ENCODE results near the gene COL5A2. TPM values are rescaled to one million over a fixed set of nuclear protein-coding genes. Genes with fewer than 3 reads are reported as not detected.

The COL5A2 gene
- total RNA-seq, 2 experiments from 2014 or later = 1.6 to 1.7 TPM

DNA sequence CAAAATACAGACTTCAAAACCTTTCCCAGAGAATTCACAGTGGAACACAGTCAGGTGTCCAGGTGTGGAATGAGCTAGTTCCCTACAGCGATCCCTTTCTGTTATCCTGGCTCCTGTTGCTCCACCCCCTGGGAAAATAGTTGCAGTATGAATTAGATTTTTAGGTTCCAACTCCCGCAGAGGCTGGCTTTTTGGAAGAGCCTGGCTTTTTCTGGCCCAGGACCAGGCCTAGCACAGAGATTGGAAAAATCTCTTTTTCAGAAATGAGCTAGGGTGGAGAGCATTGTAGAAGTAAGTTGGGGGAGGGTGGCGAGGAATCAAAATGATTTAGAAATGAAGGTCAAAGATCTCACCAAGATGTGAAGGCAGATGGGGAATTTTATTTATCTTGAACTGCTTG is 27.1 kb downstream of the COL5A2 start:
- Mint-ChIP-seq H3K36me3 (ENCODE audit: low read depth) (no peaks in the 10 kb centered on the region), H3K4me1 (no peaks in the 10 kb centered on the region), H3K27ac (no peak overlapping the region), H3K27me3 (no peaks in the 10 kb centered on the region), H3K4me3 (no peak overlapping the region), H3K9me3 (no peaks in the 10 kb centered on the region)
- ChIA-PET POLR2A (no interaction called here), CTCF (interaction anchor here (3.3 kb wide), 1 partner anchor 10 kb away, joined by 13 read pairs; no protein-coding TSS in a partner anchor)
- no peak for DNase-seq

DNA sequence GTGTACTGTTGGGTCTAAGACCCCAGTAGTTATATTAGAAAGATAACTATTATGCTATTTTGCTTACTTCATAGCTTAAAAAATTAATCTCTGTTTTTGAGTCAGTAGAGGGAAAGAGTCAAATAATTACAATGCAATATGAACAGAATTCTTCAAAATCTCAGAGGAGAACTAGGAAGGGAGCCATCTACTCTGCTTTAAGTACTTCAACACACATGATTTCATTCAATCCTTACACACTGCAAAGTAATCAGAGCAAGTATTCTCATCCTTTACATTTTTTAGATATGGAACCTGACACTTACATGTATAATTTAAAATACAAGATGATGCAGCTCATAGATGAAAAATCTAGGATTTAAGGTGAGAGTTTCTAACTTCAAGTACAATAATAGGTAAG is 27.7 kb downstream of the COL5A2 start:
- DNase-seq = no peak
- Mint-ChIP-seq H3K4me3 (no peak overlapping the region), H3K27me3 (no peaks in the 10 kb centered on the region), H3K9me3 (no peaks in the 10 kb centered on the region), H3K27ac (no peak overlapping the region), H3K36me3 (ENCODE audit: low read depth) (no peaks in the 10 kb centered on the region), H3K4me1 (no peaks in the 10 kb centered on the region)
- ChIA-PET POLR2A (no interaction called here), CTCF (interaction anchor here (3.3 kb wide), 1 partner anchor 9 kb away, joined by 13 read pairs; no protein-coding TSS in a partner anchor)

GRCh38 chr2:189150033-189150432 is 29.5 kb downstream of the COL5A2 start:
- no peaks in the 10 kb centered on the region for H3K27me3 Mint-ChIP-seq
- H3K36me3 Mint-ChIP-seq (ENCODE audit: low read depth) = no peaks in the 10 kb centered on the region
- H3K27ac Mint-ChIP-seq = no peak overlapping the region
- ChIA-PET POLR2A (no interaction called here), CTCF (interaction anchor here (1.2 kb wide), 1 partner anchor 8 kb away, joined by 3 read pairs; no protein-coding TSS in a partner anchor)
- H3K4me3 Mint-ChIP-seq = no peak overlapping the region
- H3K4me1 Mint-ChIP-seq = no peaks in the 10 kb centered on the region
- H3K9me3 Mint-ChIP-seq = no peaks in the 10 kb centered on the region
- no peak for DNase-seq

GRCh38 chr2:189147989-189148388 is 31.6 kb downstream of the COL5A2 start:
- no peaks in the 10 kb centered on the region for H3K9me3 Mint-ChIP-seq
- no peak for DNase-seq
- H3K4me1 Mint-ChIP-seq = no peaks in the 10 kb centered on the region
- ChIA-PET CTCF (no interaction called here), POLR2A (no interaction called here)
- no peak overlapping the region for H3K27ac Mint-ChIP-seq
- no peaks in the 10 kb centered on the region for H3K36me3 Mint-ChIP-seq (ENCODE audit: low read depth)
- H3K27me3 Mint-ChIP-seq = no peaks in the 10 kb centered on the region
- H3K4me3 Mint-ChIP-seq = no peak overlapping the region

DNA sequence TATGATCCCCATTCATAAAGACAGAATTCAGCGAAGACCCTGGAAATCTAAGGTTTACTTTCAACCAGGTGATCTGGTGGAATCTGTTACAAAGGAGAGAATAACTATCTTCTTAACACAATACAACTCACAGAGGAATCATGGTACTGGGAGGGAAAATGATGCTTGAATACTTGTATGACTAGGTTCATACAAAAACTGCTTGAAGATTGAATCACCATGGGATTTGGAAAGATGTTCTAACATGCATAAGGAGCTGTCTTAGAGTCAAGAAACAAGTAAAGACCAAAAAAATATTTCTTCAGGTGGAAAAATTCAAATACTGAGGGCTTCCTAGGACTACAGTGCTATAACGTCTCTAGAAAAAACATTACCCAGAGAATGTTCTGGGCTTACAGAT is 32.2 kb downstream of the COL5A2 start:
- ChIA-PET POLR2A (no interaction called here), CTCF (no interaction called here)
- Mint-ChIP-seq H3K27me3 (no peaks in the 10 kb centered on the region), H3K4me1 (no peaks in the 10 kb centered on the region), H3K9me3 (no peaks in the 10 kb centered on the region), H3K27ac (no peak overlapping the region), H3K36me3 (ENCODE audit: low read depth) (no peaks in the 10 kb centered on the region), H3K4me3 (no peak overlapping the region)
- no peak for DNase-seq

DNA sequence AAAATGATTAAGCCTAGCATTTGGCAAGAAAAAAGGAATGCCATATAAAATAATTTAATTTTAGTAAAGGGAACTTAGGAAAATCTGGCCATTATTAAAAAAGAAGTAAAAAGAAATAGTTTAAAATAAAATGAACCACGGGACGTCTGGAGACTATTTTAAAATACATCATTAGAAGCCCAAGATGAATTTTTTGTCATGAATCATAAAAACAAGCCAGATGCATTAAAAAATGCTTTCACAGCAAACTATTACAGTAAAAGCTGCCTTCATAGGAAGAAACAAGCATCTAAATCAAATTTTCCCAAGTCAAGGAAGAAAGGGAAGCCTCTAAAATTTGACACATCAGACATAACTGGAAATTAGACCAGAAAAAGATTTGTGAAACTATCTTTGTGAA is 33.0 kb downstream of the COL5A2 start:
- H3K27ac Mint-ChIP-seq = no peak overlapping the region
- H3K4me1 Mint-ChIP-seq = no peaks in the 10 kb centered on the region
- ChIA-PET CTCF (no interaction called here), POLR2A (no interaction called here)
- H3K4me3 Mint-ChIP-seq = no peak overlapping the region
- DNase-seq = no peak
- H3K9me3 Mint-ChIP-seq = no peaks in the 10 kb centered on the region
- no peaks in the 10 kb centered on the region for H3K36me3 Mint-ChIP-seq (ENCODE audit: low read depth)
- no peaks in the 10 kb centered on the region for H3K27me3 Mint-ChIP-seq

DNA sequence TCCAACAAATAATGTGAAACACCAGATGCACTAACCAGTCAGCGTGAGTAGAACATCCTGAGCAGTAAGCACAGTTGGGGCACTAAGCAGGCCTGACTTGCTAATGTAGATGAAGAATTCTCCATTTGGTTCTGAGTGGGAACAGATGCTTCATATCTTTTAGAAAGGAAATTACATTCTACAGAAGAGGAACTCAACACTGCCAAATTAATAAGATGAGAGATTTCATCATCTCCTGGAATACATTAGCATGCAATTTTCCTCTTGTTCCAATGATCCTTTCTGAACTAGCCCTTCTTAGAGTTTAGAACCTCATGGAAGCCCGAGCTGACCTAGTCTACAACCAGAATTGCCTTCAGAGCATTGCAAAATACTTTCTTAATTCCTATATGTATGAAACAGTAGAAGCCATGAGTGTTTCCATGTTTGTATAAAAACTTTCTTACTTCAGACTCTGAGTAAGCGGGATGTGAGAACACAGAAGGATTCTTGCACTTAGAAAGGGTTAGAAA is 34.8 kb downstream of the COL5A2 start:
- ChIA-PET CTCF (interaction anchor here (4.1 kb wide), 1 partner anchor 267 kb away, joined by 22 read pairs; no protein-coding TSS in a partner anchor), POLR2A (no interaction called here)
- Mint-ChIP-seq H3K4me3 (no peak overlapping the region), H3K9me3 (no peaks in the 10 kb centered on the region), H3K27me3 (no peaks in the 10 kb centered on the region), H3K27ac (no peak overlapping the region), H3K36me3 (ENCODE audit: low read depth) (no peaks in the 10 kb centered on the region), H3K4me1 (no peaks in the 10 kb centered on the region)
- DNase-seq = no peak

DNA sequence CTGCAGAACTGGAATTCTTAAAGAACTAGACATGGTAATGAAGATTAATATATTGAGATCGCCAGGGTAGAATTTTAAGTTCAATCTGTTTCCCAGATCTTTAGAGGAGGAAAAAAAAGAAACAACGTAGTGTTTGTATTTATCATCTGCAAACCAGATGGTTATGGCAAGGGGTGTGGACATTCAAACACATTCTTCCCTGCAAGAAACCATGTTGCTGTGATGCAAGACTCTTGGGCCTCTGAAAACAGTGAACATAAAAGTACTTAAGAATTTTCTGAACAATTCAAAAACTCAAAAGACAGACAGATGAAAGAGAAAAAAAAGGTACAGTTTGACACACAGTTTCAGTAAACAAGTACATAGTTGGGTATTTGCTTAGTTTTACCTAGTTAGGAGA is 35.6 kb downstream of the COL5A2 start:
- POLR2A ChIA-PET = no interaction called here
- H3K36me3 Mint-ChIP-seq (ENCODE audit: low read depth) = no peaks in the 10 kb centered on the region
- no peak overlapping the region for H3K4me3 Mint-ChIP-seq
- DNase-seq = no peak
- H3K4me1 Mint-ChIP-seq = no peaks in the 10 kb centered on the region
- no peaks in the 10 kb centered on the region for H3K9me3 Mint-ChIP-seq
- CTCF ChIA-PET = interaction anchor here (0.6 to 4.1 kb wide), 8 partner anchors 9 to 619 kb away, joined by 3 to 22 read pairs (median 8); no protein-coding TSS in a partner anchor
- H3K27me3 Mint-ChIP-seq = no peaks in the 10 kb centered on the region
- no peak overlapping the region for H3K27ac Mint-ChIP-seq

DNA sequence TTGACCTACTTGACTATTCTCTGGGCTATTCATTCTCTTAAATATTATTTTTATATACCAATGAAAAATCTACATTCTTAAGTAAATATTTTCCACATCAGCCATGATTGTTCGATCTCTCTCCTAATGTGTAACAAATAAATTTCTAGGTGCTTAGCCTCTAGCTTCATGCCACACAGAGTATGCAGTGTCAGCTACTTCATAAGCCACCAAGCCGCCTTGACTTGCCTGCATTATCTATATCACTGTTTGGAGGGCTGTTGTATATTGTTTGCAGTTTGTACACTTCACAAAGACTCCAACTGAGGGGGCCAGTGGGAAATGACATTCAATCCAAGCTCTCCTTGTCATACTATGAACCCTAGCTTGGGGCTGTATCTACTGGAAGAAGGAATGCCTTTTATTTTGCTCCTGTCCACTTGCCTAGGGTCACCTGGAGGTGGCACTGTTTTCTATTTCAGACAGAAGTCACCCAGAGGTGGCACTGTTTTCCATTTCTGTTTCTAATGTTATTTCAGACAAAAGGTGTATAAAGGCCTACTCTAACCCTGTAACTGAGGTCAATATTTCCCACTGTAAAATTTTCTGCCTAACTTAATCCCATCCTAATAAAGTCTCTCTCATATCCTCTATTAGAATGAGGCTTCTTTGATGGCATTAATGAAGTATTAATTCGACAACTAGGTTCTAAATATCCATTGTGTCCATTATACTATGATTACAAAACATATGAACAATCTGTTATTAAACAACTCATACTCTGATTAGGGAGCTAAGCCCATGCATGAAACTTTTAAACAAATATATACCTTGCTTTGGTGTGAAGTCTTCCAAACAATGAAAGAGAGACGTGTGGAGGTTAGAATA is 36.4 kb downstream of the COL5A2 start:
- H3K27ac Mint-ChIP-seq = no peak overlapping the region
- ChIA-PET POLR2A (no interaction called here), CTCF (interaction anchor here (0.6 to 4.1 kb wide), 23 partner anchors 7 to 618 kb away, joined by 3 to 22 read pairs (median 4); no protein-coding TSS in a partner anchor)
- no peaks in the 10 kb centered on the region for H3K36me3 Mint-ChIP-seq (ENCODE audit: low read depth)
- DNase-seq = peak; percentile 35
- H3K4me1 Mint-ChIP-seq = no peaks in the 10 kb centered on the region
- no peak overlapping the region for H3K4me3 Mint-ChIP-seq
- H3K27me3 Mint-ChIP-seq = no peaks in the 10 kb centered on the region
- H3K9me3 Mint-ChIP-seq = no peaks in the 10 kb centered on the region

DNA sequence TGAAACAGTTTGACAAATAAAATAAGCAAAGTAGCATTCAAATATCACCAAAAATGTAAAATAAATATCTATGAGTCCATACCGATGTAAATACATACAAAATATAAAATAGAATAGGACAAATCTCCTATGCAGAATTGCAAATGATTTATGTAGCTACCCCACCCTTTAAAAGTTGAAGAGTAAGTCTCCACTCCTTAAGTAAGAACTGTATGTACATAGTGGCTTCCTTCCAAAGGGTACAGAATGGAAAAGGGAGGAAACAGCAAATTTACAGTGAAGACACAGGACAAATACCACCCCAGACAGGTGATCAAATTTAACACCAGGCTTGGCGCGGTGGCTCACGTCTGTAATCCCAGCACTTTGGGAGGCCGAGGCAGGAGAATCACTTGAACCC is 40.8 kb downstream of the COL5A2 start:
- Mint-ChIP-seq H3K4me3 (no peak overlapping the region), H3K27ac (no peak overlapping the region), H3K27me3 (no peaks in the 10 kb centered on the region), H3K9me3 (no peaks in the 10 kb centered on the region), H3K4me1 (no peaks in the 10 kb centered on the region), H3K36me3 (ENCODE audit: low read depth) (no peaks in the 10 kb centered on the region)
- POLR2A ChIA-PET = no interaction called here
- CTCF ChIA-PET = no interaction called here
- no peak for DNase-seq

DNA sequence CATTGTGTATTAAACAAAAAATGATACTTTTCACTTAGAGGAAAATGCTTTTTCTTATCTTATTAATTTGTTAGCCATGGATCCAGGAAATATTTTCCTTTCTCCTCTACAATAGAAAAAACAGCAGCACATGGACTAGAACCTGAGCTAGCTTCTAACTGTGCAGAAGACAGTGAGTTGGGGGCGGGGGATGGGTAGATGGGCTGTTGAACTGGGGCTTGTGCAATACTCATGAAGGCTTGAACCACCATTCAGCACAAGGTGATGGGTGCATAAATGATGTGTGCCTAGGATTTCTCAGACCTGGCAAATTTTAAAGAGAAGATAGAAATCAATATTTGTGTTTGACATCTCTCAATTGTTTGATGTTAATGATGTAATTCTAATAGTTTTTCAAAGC is 42.0 kb downstream of the COL5A2 start:
- POLR2A ChIA-PET = no interaction called here
- CTCF ChIA-PET = no interaction called here
- Mint-ChIP-seq H3K4me1 (no peaks in the 10 kb centered on the region), H3K4me3 (no peak overlapping the region), H3K27ac (no peak overlapping the region), H3K27me3 (no peaks in the 10 kb centered on the region), H3K9me3 (no peaks in the 10 kb centered on the region), H3K36me3 (ENCODE audit: low read depth) (no peaks in the 10 kb centered on the region)
- no peak for DNase-seq

DNA sequence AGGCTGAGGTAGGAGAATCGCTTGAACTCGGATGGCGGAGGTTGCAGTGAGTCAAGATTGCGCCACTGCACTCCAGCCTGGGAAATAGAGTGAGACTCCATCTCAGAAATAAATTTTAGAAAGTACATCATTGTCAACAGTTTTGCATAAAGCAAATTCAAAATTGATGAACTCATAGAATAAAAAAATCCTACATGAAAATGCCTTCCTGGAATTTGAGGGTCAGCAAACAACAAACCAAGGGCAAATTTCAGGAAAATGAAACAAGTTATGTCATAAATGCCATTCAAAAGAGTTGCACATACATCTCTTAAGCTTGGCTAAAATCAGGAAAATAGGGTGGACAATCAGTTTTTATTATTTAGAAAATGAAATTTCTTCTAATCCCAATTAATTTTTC is 45.1 kb downstream of the COL5A2 start:
- Mint-ChIP-seq H3K4me3 (no peak overlapping the region), H3K9me3 (no peaks in the 10 kb centered on the region), H3K4me1 (no peaks in the 10 kb centered on the region), H3K27ac (no peak overlapping the region), H3K27me3 (no peaks in the 10 kb centered on the region), H3K36me3 (ENCODE audit: low read depth) (no peaks in the 10 kb centered on the region)
- POLR2A ChIA-PET = no interaction called here
- CTCF ChIA-PET = interaction anchor here (1.4 kb wide), 1 partner anchor 9 kb away, joined by 4 read pairs; no protein-coding TSS in a partner anchor
- DNase-seq = no peak

GRCh38 chr2:189131991-189132390 is 47.6 kb downstream of the COL5A2 start:
- ChIA-PET POLR2A (no interaction called here), CTCF (interaction anchor here (1.0 kb wide), 1 partner anchor 37 kb away, joined by 4 read pairs; no protein-coding TSS in a partner anchor)
- Mint-ChIP-seq H3K27me3 (no peaks in the 10 kb centered on the region), H3K27ac (no peak overlapping the region), H3K9me3 (no peaks in the 10 kb centered on the region), H3K4me1 (no peaks in the 10 kb centered on the region), H3K4me3 (no peak overlapping the region), H3K36me3 (ENCODE audit: low read depth) (no peaks in the 10 kb centered on the region)
- DNase-seq = no peak

DNA sequence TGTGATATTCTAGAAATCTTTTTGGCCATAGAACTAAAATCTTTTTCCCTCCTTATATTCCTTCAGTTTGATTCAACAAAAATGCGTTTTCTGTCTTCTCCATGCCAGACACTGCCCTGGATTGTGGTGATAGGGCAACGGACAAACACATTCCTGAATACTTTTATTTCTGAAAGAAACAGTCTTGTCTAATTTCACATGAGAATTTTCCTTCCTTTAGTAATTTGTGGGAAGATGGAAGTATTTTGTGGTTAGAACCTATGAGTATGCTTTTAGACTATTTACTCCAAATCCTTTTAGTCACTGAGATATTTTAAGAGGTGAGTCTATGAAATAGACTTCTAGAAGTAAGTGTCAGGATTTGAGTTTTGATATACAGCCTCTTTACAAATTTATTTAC is 49.6 kb downstream of the COL5A2 start:
- no peaks in the 10 kb centered on the region for H3K9me3 Mint-ChIP-seq
- H3K27ac Mint-ChIP-seq = no peak overlapping the region
- no peak overlapping the region for H3K4me3 Mint-ChIP-seq
- no peaks in the 10 kb centered on the region for H3K4me1 Mint-ChIP-seq
- POLR2A ChIA-PET = no interaction called here
- CTCF ChIA-PET = no interaction called here
- no peak for DNase-seq
- H3K27me3 Mint-ChIP-seq = peaks cover 3% of the 10 kb centered on the region
- H3K36me3 Mint-ChIP-seq (ENCODE audit: low read depth) = no peaks in the 10 kb centered on the region

Data from activated CD4-positive, alpha-beta memory T cell treated with anti-CD3 and anti-CD28 coated beads, Interleukin-2, amount 10 ng/mL, durations not matched to agents 7 days and 5 days (primary cell).